Sciatic nerve (tissue), 2 donors: Measurements from ENCODE around the gene SERINC5. TPM values are rescaled to one million over a fixed set of nuclear protein-coding genes. Genes with fewer than 3 reads are reported as not detected.
"Not testable (repeated sequence)": the region's sequence is repeated elsewhere in the genome, so short reads cannot be mapped to it uniquely, and the experiment has no call there.

Experiments
- ATAC-seq: fragments of 200-7000 bp; cut with Tn5 transposase; one replicate; pipeline ENCODE4 v1.9.1; 2020; ENCODE audit warnings: mild to moderate bottlenecking, moderate library complexity
- DNase-seq: peaks from one replicate; pipeline ENCODE4 v3.0.0-alpha.2; 2020; ENCODE audit warnings: low spot score
- intact Hi-C: fragments of 100-400 bp; cut with DNase I; formaldehyde crosslinking; loops from one replicate; pipeline ENCODE4 v1.14.2; 2022
- total RNA-seq: library from RNA; stranded (reverse); fragmentation: NEBNext Ultra II Directional; extraction: Animal tissue kit (Norgen Biotek cat#: 25700); gene quantifications from one replicate; pipeline ENCODE4 v1.2.1, GENCODE V29; 2021
- donor health status: DM: no; HTN: no; CAD: no.
- donor health status: DM: no; HTN: no; CAD: no.

Gene SERINC5
- total RNA-seq, 1 donor from 2014 or later: 70.2 TPM

DNA sequence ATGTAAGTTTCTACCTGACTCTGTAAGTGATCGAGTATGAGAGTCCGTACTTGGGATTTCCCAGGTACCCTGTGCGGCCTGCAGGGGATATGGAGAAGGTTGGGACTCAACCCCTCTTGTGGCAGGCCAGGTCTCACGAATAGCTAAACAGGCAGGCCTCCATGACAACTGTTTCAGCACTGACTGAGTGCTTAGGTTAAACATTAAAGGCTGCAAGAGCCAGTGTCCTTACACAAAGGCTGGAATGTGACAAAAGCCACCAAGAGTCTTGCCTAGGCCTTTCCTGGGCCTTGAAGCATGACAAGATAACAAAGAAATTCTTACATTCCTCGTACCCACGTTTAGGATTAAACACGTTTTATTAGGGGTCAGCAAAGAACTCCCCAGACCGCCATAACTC, 162.1 kb downstream of the SERINC5 start:
- DNase-seq (no peak), ATAC-seq (no peak)
- intact Hi-C loops: loop anchor here (10.0 kb wide), 2 partner anchors 181 to 211 kb away; no protein-coding TSS in a partner anchor

DNA sequence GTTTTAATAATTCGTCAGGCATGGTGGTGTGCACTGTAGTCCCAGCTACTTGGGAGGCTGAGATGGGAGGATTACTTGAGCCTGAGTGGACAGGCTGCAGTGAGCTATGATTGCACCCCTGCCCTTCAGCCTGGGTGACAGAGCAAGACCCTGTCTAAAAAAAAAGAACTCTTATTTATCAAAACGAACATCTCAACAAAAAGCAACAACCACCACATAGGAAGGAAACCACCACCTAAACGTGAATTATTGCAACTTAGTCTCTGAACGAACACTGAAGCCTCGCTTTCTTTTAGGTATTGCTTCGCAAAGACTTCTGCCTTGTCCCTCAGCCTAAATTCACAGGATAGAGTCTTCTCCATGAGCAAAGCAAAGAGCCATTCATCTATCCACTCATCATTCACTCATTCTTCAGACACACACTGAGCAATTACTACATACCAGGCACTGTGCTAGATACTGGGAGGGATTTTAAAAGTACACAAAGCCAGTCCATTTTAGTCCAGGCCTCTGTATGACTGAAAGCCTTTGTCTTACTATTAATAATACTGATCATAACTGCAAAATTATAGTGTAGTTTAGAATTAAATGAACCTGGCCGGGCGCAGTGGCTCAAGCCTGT, 163.3 kb downstream of the SERINC5 start:
- intact Hi-C loops: loop anchor here (10.0 kb wide), 2 partner anchors 182 to 212 kb away; no protein-coding TSS in a partner anchor
- no peak for ATAC-seq

DNA sequence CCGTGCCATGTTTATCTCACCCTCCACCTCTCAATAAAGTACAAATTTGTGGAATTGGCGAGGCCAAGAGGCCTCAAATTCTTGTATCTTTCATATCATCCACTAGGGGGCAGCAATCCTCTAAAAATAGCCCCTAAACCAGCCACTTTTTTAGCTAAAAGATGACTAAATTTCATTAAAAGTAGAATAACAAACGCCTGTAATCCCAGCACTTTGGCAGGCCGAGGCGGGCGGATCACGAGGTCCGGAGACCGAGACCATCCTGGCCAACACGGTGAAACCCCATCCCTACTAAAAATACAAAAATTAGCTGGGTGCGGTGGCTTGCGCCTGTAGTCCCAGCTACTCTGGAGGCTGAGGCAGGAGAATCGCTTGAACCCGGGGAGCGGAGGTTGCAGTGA, 164.1 kb downstream of the SERINC5 start:
- peak; percentile 87 for ATAC-seq
- intact Hi-C loops: loop anchor here (10.0 kb wide), 2 partner anchors 183 to 213 kb away; no protein-coding TSS in a partner anchor

More for the DNA sequence above, 163.3 kb downstream of the SERINC5 start:
- DNase-seq: no peak

DNA sequence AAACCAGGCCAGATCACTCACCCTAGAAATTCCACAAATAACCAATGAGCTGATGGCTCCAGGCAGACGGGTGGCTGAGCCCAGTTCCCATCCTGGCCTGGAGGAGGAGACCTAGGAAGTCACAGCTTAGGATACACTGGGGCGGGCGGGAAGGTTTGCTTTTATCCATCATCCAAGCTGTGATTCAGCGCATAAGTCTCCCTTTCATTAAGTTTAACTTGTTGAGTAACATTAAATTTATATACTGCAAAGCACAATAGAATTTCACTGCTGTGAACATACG, 165.0 kb downstream of the SERINC5 start:
- no peak for DNase-seq
- intact Hi-C loops: loop anchor here (10.0 kb wide), 2 partner anchors 184 to 214 kb away; no protein-coding TSS in a partner anchor
- no peak for ATAC-seq

More for the DNA sequence above, 164.1 kb downstream of the SERINC5 start:
- not testable (repeated sequence) for DNase-seq

DNA sequence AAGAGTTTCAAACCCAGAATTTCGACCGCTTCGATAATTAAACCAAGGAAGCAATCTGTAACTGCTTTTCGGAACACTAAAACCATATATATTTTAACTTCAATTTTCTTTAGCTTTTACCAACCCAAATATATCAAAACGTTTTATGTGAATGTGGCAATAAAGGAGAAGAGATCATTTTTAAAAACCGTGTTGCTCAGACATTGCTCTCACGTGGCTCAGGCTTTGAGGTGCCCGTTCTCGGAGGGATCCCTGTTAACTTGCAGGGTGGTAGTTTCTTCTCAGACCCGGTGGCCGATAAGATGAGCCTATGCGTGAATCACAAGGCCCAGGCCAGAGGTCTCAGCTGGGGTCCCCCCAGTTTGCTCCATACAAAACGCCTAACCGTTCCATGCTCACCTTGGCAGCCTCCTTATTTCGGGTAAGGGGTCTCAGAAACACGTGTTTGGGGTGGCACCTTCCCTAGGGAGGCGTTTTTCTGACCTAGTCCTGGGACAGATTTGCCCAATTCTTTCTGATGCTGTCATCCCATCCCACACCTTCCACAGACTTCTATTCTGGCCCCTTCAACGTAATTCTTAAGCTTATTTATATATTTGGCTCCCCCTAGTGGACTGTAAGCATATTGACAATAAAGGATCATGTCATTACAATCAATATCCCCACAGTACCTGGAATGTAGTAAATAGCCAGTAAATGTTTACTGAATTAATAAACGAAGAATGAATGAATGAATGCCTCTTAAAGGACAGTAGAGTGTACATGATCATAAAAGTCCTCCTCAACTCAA, 172.6 kb downstream of the SERINC5 start:
- DNase-seq (no peak), ATAC-seq (peak; percentile 91)
- intact Hi-C loops: no loop called here

DNA sequence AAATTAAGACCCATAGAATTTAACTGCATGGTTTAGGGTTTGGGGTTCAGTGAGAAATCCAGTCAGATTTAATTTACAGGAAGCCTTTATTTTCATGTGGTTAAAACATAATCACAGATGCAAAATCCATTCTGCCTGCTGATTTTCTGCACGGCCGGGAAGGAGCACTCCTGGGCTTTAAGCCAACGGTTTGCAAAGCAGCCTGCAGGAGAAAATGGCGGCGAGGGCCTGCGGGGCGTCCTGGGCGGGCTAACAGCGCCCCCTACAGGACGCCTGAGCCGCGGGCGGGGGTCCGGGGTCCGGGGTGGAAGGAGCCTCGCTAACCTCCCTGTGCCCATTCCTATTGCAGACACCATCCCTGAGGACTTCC, 173.1 kb downstream of the SERINC5 start:
- peak; percentile 78 for DNase-seq
- intact Hi-C loops: no loop called here
- ATAC-seq: peak; percentile 90

DNA sequence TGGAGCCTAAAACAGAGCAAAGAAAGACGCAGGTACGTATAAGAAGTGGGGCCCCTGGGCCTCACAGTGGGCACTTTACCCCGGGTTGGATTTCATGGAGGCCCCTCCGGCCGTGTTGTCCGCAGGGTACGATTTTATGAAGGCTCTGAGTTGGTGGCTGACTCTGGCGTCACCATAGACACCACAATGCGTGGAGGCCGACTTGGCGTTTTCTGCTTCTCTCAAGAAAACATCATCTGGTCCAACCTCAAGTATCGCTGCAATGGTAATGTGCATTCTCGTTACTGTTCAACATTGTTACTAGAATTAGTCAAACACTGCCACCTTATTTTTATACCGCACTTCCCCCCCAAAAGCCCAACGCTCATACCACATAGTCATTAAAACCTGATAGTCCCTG, 173.6 kb downstream of the SERINC5 start:
- ATAC-seq (no peak), DNase-seq (no peak)
- intact Hi-C loops: no loop called here

DNA sequence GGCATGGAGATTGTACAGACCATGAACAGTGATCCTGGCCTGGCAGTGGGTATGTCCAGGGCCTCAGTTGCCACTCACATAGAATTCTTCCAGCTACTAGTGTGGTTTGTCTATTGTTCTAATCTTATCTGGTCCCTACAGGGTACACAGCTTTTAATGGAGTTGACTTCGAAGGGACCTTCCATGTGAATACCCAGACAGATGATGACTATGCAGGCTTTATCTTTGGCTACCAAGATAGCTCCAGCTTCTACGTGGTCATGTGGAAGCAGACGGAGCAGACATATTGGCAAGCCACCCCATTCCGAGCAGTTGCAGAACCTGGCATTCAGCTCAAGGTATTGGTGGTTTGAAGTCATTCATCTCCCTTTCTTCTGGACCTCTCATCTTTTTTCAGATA, 176.9 kb downstream of the SERINC5 start:
- DNase-seq (no peak), ATAC-seq (no peak)
- intact Hi-C loops: loop anchor here (10.0 kb wide), 1 partner anchor 534 kb away; no protein-coding TSS in a partner anchor

DNA sequence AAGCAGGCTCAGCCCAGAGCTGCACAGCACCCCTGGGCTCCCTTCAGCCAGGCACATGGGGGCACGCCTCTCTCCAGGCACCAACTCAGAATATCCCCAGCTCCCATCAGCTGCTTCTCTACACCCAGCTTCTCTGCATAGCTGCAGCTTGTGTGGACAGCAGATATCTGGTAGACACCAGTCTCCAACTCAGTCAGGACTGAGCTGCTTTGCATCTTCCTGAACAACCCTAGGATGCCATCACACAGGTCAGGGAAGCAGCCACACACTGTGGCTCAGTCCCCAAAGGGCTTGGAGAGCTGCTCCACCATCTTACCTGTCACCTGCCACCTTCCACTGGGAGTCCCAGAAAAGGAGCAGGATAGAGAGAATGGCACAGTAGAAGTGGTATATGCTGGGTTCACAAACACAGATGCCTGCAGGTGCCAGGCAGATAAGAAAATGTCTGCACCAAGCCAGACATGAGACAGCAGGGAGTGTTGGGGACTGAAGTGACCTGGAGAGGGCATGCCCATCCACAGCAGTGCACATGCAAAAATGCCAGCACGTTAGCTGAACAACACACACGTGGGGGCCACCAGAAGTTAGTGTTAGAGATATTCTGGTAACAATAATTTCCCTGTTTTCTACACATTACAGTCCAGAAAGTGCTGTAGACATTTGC, 178.7 kb downstream of the SERINC5 start:
- intact Hi-C loops: loop anchor here (10.0 kb wide), 1 partner anchor 532 kb away; no protein-coding TSS in a partner anchor
- no peak for ATAC-seq

DNA sequence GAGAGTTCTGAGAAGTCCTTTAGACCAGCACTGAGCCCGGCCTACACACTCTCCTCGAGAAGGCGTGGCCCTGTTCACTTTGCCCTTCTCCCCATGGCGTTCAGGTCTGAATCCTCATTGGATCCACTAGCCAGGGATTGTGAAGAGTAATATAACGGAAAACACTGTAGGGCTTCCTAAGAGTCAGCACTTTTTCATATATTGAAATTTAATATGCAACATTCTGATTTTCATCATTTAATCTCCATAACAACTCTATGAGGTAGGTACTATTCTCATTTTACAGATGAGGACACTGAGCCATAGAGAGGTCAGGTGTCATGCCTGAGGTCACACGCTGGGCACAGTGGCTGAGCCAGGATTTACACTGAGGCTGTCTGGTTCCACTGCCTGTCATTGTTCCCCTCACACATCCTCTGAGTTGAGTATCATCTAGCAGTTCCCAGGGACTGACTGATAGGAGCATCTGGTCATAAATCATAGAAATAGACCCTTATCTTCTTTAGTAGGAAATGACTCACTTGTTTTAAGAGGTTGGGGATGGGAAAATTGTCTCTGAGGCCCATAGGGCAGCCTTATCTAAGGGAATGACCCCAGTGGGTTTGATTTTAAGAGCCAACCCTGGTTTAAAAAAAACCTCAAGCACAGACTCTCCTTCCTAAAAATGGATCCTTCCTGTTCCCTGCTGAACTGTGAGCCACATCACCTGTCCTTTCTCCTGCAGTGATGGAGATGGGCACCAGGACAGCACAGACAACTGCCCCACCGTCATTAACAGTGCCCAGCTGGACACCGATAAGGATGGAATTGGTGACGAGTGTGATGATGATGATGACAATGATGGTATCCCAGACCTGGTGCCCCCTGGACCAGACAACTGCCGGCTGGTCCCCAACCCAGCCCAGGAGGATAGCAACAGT, 179.5 kb downstream of the SERINC5 start:
- ATAC-seq: no peak
- intact Hi-C loops: loop anchor here (10.0 kb wide), 1 partner anchor 532 kb away; no protein-coding TSS in a partner anchor

More for the DNA sequence above, 178.7 kb downstream of the SERINC5 start:
- DNase-seq: no peak

DNA sequence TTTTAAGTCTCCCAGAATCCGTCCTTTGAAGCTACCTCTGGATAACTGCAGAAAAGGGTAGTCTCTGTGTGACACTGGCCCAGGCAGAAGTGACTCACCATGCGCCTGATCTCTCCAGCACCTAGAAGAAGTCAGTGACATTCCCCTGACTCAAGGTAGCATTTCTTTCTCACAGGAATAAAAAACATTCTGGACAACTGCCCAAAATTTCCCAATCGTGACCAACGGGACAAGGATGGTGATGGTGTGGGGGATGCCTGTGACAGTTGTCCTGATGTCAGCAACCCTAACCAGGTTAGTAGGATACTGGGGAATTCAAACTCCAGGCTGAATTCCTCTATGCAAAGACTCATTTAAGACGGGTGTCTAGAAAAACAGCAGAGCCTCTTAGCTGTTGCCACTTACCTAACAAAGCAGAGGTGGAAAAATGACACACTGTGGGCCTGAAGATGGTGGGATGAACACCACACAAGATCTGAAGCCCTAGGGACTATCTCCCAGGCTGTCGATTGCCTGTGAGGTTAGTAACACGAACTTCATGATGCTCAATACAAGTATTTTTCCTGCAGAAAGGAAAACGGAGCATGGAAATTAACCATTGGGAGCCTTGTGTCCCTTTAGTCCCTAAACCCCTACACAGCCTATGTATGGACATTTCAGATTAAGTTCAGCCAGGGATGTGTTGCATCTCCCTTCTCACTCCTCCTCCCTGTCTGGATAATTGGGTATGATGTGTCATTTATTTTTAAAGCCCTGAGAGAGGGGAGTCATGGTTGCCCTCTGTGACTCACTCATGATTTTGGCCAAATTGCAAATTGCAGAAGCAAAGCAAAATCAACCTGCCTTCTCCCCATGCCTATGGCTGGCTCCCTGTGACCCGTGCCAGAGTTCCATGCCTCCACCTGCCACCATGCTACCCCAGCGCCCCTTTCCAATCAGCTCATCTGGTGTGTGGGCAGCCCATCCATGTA, 183.5 kb downstream of the SERINC5 start:
- DNase-seq (no peak), ATAC-seq (no peak)
- intact Hi-C loops: loop anchor here (10.0 kb wide), 1 partner anchor 528 kb away; no protein-coding TSS in a partner anchor

More for the DNA sequence above, 179.5 kb downstream of the SERINC5 start:
- DNase-seq: no peak

DNA sequence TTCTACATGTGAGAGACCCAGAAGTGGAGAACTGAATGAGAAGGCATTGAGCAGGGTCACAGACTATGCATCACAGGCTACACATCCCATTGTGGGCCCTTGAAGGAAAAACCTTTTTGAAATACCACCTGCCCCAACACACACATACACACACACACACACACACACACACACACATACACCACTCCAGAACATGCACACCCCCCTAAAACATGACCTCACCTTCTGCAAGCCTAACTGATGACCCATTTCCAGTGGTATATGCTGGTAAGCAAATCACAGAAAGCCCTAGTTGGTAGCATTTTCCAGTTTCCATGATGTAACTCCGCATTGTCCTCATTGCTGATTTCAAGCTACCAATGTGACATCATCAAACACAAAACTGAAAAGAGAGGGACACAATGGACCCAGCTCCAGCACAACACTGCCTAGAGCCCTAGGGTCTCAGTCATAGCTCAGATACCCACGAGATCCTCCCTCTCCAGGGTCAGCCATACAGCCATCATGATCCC, 184.3 kb downstream of the SERINC5 start:
- no peak for ATAC-seq
- no peak for DNase-seq
- intact Hi-C loops: loop anchor here (10.0 kb wide), 1 partner anchor 527 kb away; no protein-coding TSS in a partner anchor

DNA sequence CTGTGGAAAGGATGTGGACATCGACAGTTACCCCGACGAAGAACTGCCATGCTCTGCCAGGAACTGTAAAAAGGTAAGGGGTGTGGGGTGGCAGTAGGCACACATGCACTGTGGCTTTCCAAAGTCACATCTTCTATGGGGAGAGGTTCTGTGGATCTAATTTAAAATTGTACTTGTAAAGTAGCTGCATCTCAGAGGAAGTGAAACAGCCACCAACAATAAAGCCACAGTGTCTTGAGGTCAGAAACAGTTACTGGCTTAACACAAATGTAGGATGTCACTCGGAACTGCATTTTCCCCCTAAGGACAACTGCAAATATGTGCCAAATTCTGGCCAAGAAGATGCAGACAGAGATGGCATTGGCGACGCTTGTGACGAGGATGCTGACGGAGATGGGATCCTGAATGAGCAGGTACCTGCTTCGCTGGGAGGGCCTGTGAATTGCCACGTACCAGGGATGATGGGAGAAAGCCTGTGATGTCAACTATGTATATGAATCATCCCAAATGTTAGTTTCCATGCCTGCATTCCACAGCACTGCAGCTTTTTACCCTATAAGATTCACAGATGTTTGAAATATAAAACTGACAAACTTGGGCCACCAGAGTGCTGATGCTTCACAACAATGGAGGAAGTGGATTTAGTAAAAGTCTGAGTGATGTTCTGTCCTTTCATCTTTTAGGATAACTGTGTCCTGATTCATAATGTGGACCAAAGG, 185.4 kb downstream of the SERINC5 start:
- intact Hi-C loops: loop anchor here (10.0 kb wide), 1 partner anchor 526 kb away; no protein-coding TSS in a partner anchor
- DNase-seq (no peak), ATAC-seq (no peak)

DNA sequence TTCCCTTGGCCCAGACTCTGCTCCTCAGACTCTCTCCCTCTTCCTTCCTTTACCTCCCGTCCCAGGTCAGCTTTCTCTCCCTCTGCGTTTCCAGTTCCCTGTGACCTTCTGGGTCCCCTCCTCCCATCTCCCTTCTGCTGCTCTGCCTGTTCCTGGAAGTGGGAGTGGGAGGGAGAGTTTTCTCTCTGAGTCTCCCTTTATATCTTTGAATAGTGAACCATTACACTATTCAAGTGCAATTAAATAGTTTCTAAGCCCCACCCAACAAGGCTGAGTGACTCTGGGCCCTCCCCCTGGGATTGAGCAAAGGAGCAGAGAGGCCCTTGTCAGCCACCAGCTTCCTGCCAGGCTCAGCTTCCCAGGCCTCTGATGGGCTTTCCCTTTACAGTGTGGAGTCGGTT, 185.9 kb downstream of the SERINC5 start:
- ATAC-seq (peak; percentile 43), DNase-seq (no peak)
- intact Hi-C loops: loop anchor here (10.0 kb wide), 1 partner anchor 525 kb away; no protein-coding TSS in a partner anchor

DNA sequence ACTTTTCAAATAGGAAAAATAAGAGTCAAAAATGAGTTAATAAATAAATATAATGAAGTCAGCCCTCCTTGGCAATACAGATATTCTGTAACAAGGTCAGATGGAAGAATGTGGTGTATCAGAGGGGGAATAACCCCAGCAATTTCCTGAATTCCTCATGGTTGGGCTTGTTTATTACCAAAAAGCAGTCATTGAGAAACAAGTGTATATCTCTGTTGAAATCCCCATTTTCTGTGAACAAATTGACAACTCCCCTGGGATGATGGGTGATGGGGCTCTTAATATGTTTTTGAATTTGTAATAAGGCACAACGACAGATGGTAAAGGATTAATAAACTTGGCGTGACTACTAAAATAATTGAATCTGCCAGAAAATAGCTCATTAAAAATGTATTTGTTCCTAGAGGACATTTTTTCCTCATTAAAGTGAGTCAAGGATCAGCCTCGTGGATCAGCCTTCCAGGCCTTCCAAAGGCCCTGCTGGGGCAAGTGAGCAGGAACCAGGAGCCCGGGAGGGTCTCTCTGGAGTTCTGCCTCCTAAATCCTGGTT, 186.5 kb downstream of the SERINC5 start:
- ATAC-seq (no peak), DNase-seq (no peak)
- intact Hi-C loops: no loop called here

DNA sequence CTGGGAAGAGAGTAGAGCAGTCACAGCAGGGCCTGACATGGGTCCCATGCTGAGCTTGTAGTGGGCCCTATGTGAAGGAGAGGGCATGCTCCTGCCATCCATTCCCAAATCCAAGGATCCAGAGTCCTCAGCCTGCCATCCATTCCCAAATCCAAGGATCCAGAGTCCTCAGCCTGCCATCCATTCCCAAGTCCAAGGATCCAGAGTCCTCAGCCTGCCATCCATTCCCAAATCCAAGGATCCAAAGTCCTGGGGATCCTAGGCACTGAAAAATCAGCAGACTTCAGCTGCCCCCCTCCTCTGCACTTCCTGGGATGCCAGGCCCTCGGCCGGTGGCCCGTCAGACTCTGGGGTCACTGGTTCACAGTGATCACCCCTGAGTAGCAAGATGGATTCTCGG, 187.1 kb downstream of the SERINC5 start:
- ATAC-seq (peak; percentile 14), DNase-seq (no peak)
- intact Hi-C loops: no loop called here
